Occipital lobe (tissue), 2 donors: ENCODE data around the gene CALN1. TPM values are rescaled to one million over a fixed set of nuclear protein-coding genes. Genes with fewer than 3 reads are reported as not detected.

ENCODE experiments used
- DNase-seq: peaks from one replicate; lab custom pipeline; 2025; lab: John Stamatoyannopoulos, UW
- total RNA-seq: library from RNA; depleted of rRNA; stranded (reverse); fragments of >200 nt; gene quantifications from one replicate; pipeline ENCODE4 v1.2.3, GENCODE V29; 2014

Gene CALN1
- total RNA-seq, 1 donor from 2014 or later: 45.5 TPM

DNA sequence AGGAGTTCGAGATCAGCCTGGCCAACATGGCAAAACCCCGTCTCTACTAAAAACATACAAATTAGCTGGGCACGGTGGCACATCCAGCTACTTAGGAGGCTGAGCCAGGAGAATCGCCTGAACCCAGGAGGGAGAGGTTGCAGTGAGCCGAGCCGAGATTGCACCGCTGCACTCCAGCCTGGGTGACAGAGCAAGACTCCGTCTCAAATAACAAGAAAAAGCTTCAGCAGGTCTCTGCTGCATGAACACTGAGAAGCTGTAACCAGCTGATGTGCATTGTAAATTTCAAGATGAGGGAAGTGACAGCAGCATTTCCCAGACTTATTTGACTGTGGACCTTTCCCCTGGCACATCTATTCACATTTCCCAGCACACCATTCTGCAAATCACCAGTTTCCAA, 222.0 kb downstream of the CALN1 start:
- no peak for DNase-seq

DNA sequence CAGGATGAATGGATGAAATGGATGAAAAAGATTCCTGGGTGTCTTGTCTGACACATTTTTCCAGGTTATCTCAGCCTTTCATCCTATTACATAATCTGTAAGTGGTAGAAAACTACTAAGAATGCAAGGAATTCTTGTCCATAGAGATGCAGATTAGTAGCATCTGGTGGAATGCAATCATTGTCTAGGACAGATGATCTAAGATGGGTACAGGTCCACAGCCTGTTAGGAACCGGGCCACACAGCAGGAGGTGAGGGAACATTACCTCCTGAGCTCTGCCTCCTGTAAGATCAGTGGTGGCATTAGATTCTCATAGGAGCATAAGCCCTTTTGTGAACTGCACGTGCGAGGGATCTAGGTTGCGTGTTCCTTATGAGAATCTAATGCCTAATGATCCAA, 225.0 kb downstream of the CALN1 start:
- no peak for DNase-seq

DNA sequence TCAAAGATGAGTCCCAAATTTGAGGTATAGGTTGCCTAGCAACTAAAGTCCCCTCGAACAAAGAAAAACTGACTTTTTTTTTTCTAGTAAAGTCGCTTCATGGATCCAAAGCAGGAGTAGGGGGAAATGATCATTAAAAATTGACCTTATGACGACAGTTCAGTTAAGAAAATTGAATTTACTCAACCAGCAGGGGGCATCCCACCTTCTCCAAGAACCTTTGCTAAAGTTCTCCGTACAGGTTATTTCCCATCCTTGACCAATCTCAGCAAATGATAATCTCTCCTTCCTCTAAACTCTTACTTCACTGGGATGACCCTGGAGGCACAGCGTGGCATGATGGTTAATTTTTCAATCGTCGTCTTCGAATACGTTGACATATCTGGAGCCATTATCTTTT, 228.3 kb downstream of the CALN1 start:
- DNase-seq: no peak

DNA sequence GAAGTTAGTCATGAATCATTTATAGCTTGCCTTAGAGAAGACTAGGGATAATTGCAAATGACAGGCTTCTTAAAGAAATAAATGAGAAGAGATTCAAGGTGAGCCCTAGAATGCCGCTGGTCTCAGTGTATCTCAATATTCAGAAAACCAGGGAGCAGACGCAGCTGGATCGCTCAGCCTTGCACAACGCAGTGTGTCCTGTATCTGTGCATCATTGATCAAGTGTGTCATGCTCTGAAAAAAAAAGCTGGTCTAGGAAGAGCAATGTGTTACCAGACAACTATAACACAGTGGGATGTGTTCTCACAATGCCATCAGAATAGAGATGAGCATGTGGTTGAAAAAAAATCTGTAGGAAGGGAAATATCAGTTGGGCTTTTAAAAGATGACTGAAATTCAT, 230.1 kb downstream of the CALN1 start:
- no peak for DNase-seq

DNA sequence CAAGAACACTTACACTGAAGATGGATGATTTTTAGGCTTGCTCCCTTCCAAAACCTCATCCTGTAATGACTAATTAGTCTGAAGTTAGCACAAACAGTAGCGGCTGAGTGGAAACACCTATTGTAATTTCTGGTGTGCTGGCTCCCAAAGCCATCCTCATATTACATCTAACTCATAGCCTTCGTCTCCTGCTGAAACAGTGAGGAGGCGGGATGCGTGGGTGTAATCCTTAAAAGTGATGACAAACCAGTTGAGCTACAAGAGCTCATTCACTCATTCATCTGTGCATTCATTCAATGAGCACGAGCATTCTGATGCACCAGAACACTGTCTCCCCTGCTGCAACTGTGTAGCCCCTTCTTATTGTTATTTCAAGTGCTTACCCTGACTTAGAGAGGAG, 235.3 kb downstream of the CALN1 start:
- peak; percentile 29 for DNase-seq

DNA sequence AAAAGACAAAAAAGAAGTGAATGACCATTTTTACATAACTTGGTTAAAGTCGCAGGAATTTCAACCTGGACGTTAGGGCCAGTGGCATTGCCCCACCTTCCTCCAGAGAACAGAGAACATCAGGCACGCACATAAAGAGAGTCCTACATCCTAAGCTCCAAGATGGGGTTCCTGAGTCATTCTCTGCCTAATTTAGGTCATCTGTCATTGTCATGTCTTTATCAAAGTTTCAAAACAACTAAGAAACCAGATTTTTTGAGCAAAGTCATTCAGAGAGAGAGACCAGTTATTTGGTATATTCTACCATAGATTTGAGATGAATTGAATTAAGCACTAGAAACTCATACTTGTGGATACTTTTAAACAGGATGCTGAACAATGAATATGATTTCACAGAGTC, 241.7 kb downstream of the CALN1 start:
- no peak for DNase-seq

DNA sequence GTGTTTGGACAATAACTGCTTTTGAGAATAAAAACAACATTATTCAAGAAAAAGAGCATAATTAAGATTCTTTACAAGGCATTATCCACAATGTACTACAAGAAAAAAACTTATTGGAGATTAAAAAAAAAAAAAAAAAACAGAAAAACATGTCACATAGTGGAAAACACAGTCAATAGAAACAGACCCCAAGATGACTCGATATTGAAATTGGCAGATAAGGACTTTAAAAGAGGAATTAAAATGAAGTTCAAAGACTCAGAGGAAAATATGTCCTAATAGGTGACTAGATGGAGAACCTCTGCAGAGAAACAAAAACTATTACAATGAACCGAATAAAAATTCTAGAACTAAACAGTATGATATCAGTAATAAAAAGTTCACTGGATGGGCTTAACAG, 248.9 kb downstream of the CALN1 start:
- no peak for DNase-seq

DNA sequence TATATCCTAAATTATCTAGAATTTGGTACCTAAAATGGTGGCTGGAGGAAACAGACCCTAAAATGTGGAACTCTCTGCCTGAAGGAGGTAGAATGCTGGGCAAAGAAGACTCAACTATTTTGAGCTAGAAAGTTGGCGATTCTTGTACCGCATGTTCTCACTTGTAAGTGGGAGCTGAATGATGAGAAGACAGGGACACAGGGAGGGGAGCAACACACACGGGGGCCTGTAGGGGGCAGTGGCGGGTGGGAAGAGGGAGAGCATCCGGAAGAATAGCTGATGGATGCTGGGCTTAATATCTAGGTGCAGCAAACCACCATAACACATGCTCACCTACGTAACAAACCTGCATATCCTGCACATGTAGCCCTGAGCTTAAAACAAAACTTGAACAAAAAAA, 250.6 kb downstream of the CALN1 start:
- DNase-seq: no peak

DNA sequence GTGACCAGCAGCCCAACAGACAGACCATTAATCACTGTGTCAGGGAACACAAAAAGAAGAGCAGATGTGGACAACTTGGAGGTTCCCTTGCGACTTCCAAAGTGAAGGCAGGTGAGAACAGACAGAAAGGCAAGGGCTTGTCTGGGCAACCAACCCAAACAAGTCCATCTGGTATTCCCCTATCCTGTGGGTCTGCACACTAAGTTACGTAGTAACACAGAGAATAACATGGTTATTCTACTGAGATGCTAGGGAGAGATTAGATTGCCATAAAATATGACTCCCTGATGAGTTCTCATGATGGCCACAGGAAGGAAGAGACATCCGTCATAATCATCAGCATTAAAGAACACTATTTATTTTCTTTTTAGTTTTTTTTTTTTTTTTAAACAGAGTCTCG, 252.2 kb downstream of the CALN1 start:
- DNase-seq: no peak

DNA sequence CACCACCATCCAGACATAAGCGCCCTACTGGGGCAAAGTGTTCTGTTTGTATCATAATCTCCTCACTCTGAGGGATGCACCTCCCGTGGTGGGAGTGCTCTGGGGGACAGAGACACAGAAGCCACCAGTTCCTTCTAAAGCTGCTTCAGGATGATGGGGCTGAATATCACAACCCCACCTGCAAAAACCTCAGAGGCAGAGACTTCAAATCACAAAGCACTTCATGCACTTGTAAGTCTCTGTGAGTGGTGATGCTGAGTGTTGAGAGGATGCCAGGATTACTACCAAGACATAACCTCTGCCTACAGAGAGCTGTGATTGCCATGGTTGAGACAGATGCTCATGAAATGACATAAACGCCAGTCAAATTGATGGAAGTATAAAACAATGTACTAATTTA, 255.5 kb downstream of the CALN1 start:
- no peak for DNase-seq

DNA sequence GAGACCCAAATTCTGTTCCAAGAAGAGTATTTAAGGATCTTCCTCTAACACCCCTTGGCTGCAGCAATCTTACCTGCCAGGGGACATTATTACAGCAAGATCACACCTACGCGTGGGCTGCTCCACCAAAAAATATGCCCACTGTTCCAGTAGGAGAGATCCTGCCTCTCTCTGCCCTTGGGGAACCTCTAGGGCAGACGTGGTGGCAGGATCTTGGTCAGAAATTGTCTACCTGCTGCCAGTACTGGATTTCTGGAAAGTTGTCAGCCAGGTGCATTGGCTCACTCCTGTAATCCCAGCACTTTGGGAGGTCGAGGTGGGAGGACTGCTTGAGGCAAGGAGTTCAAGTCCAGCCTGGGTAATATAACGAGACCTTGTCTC, 259.0 kb downstream of the CALN1 start:
- DNase-seq: no peak

DNA sequence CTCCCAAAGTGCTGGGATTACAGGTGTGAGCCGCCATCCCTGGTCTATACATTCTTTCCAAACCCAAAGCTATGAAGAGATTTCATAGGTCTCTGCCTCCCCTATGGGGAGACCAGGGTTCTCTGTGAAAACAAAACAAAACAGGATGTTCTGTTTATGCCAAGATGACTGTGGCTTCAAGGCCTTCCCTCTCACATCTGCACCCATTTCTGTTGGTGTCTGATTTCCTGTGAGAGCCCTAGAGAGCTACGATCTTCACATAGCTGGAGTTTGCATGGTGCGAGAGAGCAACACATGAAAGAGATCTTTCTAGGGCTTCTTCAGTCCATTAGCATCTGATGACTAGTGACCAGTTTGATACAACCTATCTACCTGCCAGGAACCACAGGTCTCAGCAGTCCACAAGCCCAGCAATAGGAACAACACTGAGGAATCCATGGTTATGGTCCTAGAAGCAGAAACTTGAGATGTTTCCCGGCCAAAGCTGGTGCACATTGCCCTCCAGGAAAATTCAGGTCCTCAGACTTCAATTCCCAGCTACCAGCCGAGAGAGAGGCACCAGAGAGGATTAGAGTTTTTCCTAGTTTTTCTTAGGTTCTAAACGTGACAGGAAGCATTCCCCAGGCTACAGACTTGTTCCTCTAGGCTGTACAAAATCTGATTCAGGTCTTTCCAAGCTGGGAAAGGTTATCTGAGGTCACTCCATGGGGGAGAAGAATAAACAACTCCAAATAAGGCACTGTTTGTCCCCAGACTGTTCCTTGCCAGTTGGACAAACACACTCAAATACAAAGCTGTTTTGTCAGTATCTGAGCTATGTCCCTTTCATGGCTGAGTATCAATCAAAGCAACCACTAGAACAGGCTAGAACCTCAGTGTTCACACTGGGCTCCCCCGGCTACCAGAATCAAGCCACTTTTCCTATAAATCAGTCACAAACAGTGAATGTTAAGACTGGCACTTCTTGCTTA, 259.7 kb downstream of the CALN1 start:
- peak; percentile 32 for DNase-seq

DNA sequence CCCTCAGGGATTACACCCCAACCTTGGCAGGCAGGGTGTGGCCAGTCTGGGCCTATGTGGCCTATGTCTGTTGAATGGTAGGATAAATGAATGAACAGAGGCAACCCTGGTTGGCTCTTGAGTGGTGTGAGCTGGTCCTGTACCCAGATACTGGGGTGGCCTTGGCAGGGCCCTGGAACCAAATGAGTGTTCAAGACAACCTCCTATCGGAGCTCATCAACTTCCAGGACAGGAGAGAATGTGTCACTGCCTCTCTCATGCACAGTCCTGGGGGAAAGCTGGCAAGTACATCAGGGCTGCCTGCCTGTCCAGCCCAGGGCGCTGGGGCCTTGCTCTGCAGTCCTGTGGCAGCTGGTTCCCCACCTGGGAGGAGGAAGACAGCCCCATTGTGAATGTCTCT, 271.6 kb downstream of the CALN1 start:
- no peak for DNase-seq

DNA sequence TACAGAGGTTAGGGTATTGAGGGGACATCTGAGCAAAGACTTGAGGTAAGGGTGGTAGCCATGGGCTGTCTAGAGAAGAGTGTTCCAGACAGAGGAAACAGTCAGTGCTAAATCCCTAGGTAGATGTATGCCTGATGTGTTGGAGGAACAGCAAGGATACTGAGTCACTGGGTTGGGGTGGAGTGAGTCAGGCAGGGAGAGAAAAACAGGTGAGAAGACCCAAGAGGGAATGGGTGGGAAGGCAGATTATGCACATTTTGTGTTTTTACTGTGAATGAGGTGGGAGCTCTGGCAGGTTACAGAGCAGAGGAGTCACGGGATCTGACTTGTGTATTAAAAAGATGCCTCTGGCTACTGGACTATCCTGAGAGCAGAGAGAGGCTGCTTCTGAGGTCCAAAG, 285.0 kb downstream of the CALN1 start:
- DNase-seq: no peak

DNA sequence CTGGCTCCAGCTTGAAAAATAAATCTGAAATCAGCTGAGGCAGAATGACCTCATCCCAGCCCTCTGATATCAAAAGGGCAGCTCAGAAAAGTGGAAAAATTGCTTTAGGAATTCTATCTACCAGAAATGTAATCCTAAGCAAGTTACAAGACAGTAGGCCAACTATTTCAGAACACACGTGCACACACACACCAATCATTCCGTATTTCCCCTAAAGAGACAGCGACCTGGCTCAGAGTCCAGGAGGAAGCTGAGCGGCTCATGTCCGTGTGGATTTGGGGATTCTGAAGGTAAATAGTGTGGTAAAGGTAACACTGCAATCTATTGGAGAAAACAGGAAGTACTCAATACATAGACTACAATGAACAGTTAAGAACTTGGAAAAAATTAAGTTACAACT, 288.2 kb downstream of the CALN1 start:
- DNase-seq: no peak

DNA sequence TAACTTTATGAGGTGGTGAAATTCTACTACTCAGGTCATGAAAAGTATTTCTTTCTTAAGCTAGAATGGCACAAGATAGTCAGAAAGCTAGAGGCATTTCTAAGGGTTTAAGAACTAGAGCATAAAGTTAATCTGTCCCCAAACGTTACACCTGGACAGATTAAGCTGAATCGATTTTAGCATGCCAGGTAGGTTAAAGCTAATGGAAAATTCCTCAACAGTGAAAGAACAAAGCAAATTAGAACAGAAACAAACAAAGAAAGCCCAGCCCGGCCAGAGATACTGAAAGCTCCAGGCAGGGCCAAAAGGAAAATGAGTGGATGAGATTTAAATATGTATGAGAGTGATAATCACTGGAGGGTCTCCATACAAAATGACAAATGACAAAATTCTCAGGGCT, 293.8 kb downstream of the CALN1 start:
- no peak for DNase-seq

DNA sequence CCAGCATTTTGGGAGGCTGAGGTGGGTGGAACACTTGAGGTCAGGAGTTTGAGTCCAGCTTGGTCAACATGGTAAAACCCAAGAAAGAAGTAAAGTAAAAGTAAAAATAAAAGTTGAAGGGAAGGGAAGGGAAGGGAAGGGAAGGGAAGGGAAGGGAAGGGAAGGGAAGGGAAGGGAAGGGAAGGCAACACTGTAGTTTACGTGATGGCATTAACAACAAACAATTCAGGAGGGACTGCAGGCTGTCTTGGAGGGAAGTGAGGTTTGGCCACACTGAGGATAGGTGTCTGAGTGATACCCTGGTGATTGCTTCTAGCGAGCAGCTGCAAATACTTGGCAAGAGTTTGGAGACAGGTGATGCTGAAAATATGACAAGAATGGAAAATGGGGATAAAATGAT, 298.0 kb downstream of the CALN1 start:
- DNase-seq: no peak

DNA sequence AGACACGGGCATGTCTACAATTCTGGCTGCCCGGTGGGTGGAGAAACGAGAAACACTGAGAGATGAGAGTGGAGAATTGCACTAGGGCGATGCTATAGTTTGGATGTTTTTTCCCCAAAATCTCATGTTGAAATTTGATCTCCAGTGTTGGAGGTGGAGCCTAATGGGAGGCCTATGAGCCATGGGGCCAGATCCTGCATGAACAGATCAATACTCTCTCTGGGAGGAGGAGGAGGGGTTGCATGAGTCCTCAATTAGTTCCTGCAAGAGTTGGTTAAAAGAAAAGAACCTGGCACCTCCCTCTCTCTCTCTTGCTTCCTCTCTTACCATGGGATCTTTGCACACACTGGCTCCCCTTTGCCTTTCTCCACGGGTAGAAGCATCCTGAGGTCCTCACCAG, 299.1 kb downstream of the CALN1 start:
- no peak for DNase-seq

DNA sequence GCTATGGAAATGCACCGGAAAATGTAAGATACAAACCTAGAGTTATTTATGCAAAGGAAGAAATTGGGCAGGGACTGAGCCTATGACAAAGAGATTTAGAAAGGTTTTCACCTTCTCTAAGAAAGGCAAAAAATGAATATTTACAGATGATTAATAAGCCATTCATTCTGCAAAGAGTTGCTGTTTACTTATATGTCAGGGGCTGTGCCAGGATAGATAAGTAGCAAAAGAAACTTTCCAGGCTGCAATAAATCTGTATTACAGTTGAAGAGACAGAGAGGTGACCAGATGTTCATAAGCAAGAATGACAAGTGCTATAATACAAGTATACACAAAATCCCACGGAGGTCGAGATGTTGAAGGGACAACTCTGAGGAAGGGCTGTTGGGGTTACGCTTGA, 299.6 kb downstream of the CALN1 start:
- DNase-seq: no peak

DNA sequence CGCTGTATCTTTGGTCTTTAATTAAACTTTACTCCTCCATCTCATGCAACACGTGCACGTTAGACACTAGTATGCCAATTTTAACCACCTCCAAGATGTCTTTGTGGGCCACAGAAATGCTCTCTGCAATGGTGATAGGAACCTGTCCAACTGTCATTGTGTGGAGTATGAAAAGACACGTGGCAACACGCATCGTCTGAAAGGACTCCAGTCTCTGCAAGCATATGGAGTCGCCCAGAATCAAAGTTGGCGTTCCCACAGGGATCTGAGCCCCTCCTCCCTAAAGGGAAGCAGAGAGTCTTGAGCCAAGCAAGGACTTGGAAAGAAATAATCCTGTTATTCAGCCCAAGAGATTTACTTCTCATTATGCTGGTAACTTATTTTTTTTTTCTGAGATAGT, 301.1 kb downstream of the CALN1 start:
- no peak for DNase-seq

DNA sequence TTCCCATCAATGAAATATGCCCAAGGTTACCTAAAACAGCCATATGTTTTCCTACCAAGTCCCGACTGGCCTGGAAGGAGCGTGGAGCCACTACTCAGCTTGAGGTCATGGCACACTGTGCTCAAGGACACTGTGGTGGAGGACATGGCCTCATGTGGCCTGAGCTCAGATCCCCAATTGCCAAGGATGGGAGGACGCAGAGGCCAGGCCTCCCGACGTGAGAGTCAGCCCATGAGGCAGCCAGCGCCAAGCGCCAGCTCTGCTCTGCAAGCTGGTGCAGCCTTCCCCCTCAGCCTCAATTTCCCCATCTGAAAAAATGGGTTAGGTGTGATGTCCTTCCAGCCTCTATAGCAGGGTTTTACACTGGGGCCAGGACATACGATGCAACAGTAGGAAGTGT, 302.6 kb downstream of the CALN1 start:
- DNase-seq: no peak

DNA sequence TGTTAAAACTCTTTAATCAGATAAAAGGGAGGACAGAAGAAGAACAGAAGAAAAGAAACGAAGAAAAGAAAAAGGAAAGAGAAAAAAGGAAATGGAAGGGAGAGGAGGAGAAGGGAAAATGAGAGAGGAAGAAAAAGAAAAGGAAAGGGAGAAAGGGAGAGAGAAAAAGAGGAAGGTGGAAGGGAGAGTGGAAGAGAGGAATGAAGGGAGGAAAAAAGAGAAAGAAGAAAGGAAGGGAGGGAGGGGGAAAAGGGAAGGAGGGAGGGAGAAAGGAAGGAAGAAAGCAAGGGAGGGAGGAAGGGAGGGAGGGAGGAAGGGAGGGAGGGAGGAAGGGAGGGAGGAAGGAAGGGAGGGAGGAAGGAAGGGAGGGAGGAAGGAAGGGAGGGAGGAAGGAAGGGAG, 305.7 kb downstream of the CALN1 start:
- no peak for DNase-seq

DNA sequence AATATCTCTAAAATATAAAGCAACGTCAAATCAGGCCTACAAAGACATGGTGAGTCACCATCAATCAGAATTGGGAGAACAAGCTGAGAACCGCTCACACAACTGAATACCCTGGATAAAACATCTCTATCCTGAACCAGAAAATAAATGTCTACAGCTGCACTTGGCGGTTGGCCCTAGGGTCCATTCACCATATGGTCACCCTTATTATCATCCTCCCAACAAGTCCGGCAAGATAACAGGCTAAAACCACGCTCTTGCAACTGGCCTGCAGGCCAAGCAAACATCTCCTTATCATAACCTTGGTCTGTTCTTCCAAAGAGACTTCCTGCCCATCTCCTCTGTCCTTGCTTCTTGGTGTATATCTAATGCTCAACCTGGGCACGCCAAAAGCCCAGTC, 310.7 kb downstream of the CALN1 start:
- DNase-seq: no peak

DNA sequence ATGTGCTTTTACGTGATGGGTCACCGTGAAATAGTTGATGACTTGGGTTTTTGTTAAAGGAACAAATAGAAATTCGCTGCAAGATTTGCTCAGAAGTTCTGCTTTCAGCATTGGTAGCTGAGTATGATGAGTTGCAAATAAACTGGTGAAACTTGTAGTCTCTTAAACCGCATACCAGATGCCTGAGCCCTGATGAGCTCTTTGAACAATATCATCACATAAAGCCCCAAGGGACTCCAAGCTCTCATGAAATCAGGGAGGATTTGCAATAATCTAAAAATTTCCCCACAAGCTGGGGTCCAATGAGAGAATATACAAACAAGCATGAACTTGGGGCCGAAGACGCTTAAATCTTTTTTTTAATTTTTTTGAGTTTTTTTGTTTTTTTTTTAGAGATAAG, 312.4 kb downstream of the CALN1 start:
- no peak for DNase-seq
